HEK293 (cell line): ENCODE results near the gene SRSF2.

Source experiments
- CTCF ChIP-seq: fragments of 450-650 bp; formaldehyde crosslinking; IDR thresholded peaks from 2 replicates; pipeline ENCODE4 v1.5.1; 2016; ENCODE audit warnings: missing biosample characterization, missing genetic modification characterization
- MZF1 ChIP-seq: fragments of 450-650 bp; formaldehyde crosslinking; IDR thresholded peaks from 2 replicates; pipeline ENCODE4 v1.5.1; 2017; ENCODE audit warnings: missing biosample characterization, missing genetic modification characterization, borderline replicate concordance
- ZBTB7A ChIP-seq: fragments of 450-650 bp; formaldehyde crosslinking; IDR thresholded peaks from 2 replicates; pipeline ENCODE4 v1.5.1; 2016; ENCODE audit warnings: low read depth, missing biosample characterization, missing genetic modification characterization
- ZNF121 ChIP-seq: fragments of 450-650 bp; formaldehyde crosslinking; IDR thresholded peaks from 2 replicates; pipeline ENCODE4 v1.5.1; 2016; ENCODE audit warnings: missing biosample characterization, missing genetic modification characterization
- ZNF449 ChIP-seq: fragments of 450-650 bp; formaldehyde crosslinking; IDR thresholded peaks from 2 replicates; pipeline ENCODE4 v1.5.1; 2017; ENCODE audit warnings: missing biosample characterization, mild to moderate bottlenecking, missing genetic modification characterization, moderate library complexity
- ZNF473 ChIP-seq: fragments of 450-650 bp; formaldehyde crosslinking; IDR thresholded peaks from 2 replicates; pipeline ENCODE4 v1.5.1; 2017; ENCODE audit warnings: missing biosample characterization, missing genetic modification characterization
- ZNF521 ChIP-seq: fragments of 450-650 bp; formaldehyde crosslinking; IDR thresholded peaks from 2 replicates; pipeline ENCODE4 v1.5.1; 2017; ENCODE audit warnings: missing biosample characterization, mild to moderate bottlenecking, missing genetic modification characterization
- ZNF623 ChIP-seq: fragments of 450-650 bp; formaldehyde crosslinking; IDR thresholded peaks from 2 replicates; pipeline ENCODE4 v1.5.1; 2016; ENCODE audit warnings: missing biosample characterization, missing genetic modification characterization

- no peak for TF ChIP-seq CTCF
- TF ChIP-seq ZNF623 (tag by site-specific recombination) = no peak
- no peak for TF ChIP-seq ZNF521
- no peak for TF ChIP-seq ZNF473 (tag by site-specific recombination)
- no peak for TF ChIP-seq ZNF121
- TF ChIP-seq ZNF449 (tag by site-specific recombination) = no peak
- no peak for TF ChIP-seq MZF1 (tag by site-specific recombination)
- TF ChIP-seq ZBTB7A (tag by site-specific recombination) = no peak
Observed at GRCh38 chr17:76735006-76735405, 2.1 kb downstream of the SRSF2 start.
